Neural progenitor cell (in vitro differentiated cells): ENCODE data around the gene IFIT2.
"Not testable (repeated sequence)": the region's sequence is repeated elsewhere in the genome, so short reads cannot be mapped to it uniquely, and the experiment has no call there.

ENCODE experiments used
- CTCF ChIP-seq: fragments of 200-600 bp; sonication (generic); IDR thresholded peaks from 2 replicates; pipeline ENCODE4 v1.5.1; 2017; ENCODE audit warnings: antibody characterized with exemption, mild to moderate bottlenecking
- EZH2 ChIP-seq: fragments of 200-600 bp; sonication (generic); IDR thresholded peaks from 2 replicates; pipeline ENCODE4 v1.6.1; 2017; ENCODE audit warnings: antibody characterized with exemption, mild to moderate bottlenecking, moderate library complexity

- TF ChIP-seq CTCF, EZH2: not testable (repeated sequence)
Observed at GRCh38 chr10:89325856-89326255, 24.0 kb downstream of the IFIT2 start.
